HEK293T (cell line): ENCODE data around the gene MESP1.

Source experiments
- ELF4 ChIP-seq: fragments of 450-650 bp; IDR thresholded peaks from 2 replicates; pipeline ENCODE4 v1.6.1; 2017; ENCODE audit warnings: antibody characterized with exemption
- FOXM1 ChIP-seq: fragments of 450-650 bp; IDR thresholded peaks from 2 replicates; pipeline ENCODE4 v1.6.1; 2017; ENCODE audit warnings: mild to moderate bottlenecking, borderline replicate concordance
- PKNOX1 ChIP-seq: fragments of 450-650 bp; IDR thresholded peaks from 2 replicates; pipeline ENCODE4 v1.6.1; 2016
- SP1 ChIP-seq: fragments of 450-650 bp; IDR thresholded peaks from 2 replicates; pipeline ENCODE4 v1.6.1; 2017

GRCh38 chr15:89769366-89769765 is 18.3 kb upstream of the MESP1 start:
- TF ChIP-seq ELF4 = no peak
- TF ChIP-seq SP1 = no peak
- TF ChIP-seq FOXM1 = no peak
- TF ChIP-seq PKNOX1 = no peak
